AG09319 (cell line): ENCODE results near the gene WRAP73.

Experiments
- DNase-seq: peaks from one replicate; pipeline ENCODE4 v3.0.0-alpha.2; 2010; ENCODE audit warnings: low read depth; ENCODE audit errors: extremely low read depth
- TF ChIP-seq, protein P1 (sequence below): IDR thresholded peaks from 2 replicates; pipeline ENCODE4 v1.5.1; 2011; ENCODE audit warnings: low read depth, mild to moderate bottlenecking, inconsistent platforms, low read length, moderate library complexity

The WRAP73 gene

DNA sequence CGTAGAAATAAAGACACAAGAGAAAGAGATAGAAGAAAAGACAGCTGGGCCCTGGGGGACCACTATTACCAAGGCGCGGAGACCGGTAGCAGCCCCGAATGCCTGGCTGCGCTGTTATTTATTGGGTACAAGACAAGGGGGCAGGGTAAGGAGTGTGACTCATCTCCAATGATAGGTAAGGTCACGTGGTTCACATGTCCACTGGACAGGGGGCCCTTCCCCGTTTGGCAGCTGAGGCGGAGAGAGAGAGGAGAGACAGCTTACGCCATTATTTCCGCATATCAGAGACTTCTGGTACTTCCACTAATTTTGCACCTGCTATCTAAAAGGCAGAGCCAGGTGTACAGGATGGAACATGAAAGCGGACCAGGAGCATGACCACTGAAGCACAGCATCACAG, 29.2 kb downstream of the WRAP73 start:
- TF ChIP-seq, protein P1, sequence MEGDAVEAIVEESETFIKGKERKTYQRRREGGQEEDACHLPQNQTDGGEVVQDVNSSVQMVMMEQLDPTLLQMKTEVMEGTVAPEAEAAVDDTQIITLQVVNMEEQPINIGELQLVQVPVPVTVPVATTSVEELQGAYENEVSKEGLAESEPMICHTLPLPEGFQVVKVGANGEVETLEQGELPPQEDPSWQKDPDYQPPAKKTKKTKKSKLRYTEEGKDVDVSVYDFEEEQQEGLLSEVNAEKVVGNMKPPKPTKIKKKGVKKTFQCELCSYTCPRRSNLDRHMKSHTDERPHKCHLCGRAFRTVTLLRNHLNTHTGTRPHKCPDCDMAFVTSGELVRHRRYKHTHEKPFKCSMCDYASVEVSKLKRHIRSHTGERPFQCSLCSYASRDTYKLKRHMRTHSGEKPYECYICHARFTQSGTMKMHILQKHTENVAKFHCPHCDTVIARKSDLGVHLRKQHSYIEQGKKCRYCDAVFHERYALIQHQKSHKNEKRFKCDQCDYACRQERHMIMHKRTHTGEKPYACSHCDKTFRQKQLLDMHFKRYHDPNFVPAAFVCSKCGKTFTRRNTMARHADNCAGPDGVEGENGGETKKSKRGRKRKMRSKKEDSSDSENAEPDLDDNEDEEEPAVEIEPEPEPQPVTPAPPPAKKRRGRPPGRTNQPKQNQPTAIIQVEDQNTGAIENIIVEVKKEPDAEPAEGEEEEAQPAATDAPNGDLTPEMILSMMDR = no peak
- DNase-seq = no peak

DNA sequence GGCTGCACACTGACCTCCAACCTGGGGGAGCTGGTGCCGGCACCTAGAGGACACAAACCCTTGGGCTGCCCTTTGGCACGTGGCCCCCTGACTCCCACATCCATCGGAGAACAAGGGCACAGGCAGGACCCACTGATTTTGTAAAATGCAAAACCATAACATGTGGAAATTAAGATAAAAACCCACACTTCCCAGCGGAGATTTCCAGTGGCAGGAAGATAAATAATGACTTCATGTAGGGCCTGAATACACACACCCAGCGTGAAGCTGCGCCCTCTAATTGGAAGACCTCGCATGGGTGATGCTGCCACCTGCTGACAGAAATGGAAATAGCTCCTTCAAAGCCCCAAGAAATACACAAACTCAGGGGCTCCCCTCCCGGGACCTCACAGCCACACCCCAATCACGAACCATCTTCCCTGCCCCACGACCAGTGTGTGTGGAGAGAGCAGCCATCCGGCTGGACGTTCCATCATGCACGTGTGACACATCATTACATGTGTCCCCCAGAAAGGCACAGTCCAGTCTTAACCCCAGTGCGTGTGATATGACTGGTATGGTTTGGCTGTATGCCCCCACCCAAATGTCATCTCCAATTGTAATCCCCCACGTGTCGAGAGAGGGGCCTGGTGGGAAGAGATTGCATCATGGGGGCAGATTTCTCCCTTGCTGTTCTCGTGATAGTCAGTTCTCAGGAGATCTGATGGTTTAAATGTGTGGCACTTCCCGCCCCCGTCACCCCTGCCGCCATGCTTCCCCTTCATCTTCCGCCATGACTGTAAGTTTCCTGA, 30.8 kb downstream of the WRAP73 start:
- TF ChIP-seq, protein P1 = peak; percentile 82
- peak; percentile 48 for DNase-seq

DNA sequence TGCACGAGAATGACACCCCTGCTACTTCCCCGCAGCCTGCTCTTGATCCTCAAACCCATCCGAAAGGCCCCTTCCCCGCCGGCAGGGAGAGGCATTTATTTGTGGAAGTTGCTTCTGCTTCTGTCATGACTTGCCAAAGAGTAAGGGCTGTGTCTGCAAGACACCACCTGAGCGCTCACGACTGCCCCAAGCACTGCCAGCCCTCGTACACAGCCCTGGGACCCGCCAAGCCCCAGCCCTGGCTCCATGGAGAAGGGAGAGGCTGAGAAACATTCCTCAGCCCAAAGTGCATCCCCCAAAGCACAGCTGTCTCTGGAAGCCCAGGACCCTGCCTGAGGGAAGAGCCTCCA, 31.4 kb downstream of the WRAP73 start:
- TF ChIP-seq, protein P1 = no peak
- DNase-seq = no peak

DNA sequence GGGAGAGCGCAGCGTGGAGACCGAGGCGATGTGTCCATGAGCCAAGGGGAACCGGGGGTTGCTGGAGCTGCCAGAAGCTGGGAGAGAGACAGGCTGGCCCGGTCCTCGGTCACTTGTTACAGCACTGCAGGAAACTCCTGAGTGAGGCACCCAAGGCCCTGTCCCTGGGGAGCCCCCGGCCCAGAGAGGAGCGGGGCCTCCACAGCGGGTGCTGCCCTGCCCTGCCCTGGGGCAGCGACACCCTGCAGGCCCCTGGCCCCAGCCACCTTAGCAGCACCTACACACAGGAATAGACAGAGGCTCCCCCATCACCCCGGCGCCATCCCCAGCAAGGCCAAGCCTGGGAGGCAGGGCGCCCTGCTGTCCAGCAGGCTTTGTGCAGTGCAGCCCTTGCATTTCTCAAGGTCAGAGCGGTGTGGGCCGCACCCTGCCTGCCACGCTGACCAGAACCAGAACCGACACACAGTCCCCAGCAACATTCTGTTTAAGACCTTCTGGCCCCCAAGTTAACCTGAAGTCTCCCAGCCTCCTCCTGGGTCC, 32.0 kb downstream of the WRAP73 start:
- DNase-seq = no peak

DNA sequence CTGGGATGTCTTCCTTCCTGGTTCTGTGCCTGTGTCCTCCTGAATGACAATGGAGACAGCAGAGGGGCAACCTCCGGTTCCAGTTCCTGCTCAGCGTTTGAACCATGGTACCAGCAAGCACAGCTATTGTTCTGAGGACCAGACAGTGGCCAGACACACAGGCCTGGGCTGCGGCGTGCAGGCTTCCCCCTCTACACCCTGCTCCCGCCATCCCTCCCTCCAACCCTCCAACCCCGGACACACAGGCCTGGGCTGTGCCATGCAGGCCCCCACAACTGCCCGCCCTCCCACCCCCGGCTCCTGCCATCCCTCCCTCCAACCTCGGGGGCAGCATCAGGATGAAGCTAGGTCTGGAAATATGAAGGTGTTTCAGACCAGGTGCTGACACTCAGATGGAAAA, 33.0 kb downstream of the WRAP73 start:
- no peak for DNase-seq
- TF ChIP-seq, protein P1 = no peak

More for the DNA sequence above, 32.0 kb downstream of the WRAP73 start:
- TF ChIP-seq, protein P1 = no peak

DNA sequence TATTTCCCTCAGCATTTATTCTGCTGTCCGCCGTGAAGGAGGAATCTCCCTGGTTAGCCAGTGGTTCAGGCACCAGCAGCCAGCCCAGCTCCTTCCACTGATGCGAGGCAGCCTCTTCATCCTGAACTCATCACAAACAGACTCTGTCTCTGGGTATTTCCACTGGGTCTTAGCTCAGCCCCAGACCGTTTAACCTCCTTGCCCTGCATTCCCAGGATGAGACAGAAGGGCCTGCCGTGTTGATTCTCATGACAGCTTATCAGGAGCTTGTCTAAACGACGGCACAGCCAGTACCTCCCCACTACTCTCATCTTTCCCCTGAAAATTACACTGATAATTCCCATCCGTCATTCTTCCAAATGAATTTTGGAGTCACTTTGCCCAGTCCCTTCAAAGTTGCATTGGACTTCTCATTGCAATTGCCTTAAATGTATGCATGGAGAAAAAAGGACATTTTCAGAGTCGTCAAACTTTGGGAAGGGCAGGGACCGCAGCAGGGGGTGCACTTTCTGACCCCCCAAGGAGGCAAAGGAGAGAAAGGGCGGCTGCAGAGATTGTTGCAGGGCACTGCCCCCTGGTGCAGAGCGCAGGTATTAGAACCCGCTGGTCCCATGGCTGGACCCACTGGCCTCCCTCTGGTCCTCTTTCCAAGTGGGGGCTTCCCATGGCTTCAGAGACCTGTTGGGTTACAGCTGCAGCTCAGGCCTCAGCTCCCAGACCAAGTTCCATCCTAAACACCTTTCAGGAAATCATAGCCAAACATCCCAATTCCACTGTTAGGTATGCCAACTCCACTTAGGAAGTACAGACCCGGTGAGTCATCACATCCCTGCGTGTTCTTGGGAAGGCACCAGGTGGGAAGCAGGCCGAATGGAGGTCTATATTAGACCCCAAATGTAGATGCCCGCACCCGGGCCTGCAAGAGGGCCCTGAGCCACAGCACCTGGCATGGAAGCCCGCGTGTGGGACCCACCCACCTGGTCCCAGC, 34.9 kb downstream of the WRAP73 start:
- no peak for DNase-seq
- TF ChIP-seq, protein P1 = peak; percentile 66
